Endodermal cell (in vitro differentiated cells): Measurements from ENCODE around the gene MYCBPAP. TPM values are rescaled to one million over a fixed set of nuclear protein-coding genes. Genes with fewer than 3 reads are reported as not detected.

Experiments
- DNase-seq: peaks from one replicate; pipeline ENCODE4 v3.0.0-alpha.2; 2017
- H3K27ac ChIP-seq: 2 replicates; pipeline ENCODE4 v1.5.1; 2013; ENCODE audit warnings: mild to moderate bottlenecking, low read depth, low read length, moderate library complexity
- H3K27me3 ChIP-seq: 2 replicates; pipeline ENCODE4 v1.6.1; 2013; ENCODE audit warnings: mild to moderate bottlenecking, low read length, moderate library complexity; ENCODE audit not compliant: insufficient read depth, control insufficient read depth, poor library complexity, severe bottlenecking
- H3K36me3 ChIP-seq: 2 replicates; pipeline ENCODE4 v1.7.0; 2013; ENCODE audit warnings: mild to moderate bottlenecking, low read length, moderate library complexity; ENCODE audit not compliant: control insufficient read depth, insufficient read depth
- H3K4me1 ChIP-seq: one replicate; pipeline ENCODE4 v1.7.0; 2013; ENCODE audit warnings: low read length; ENCODE audit not compliant: control insufficient read depth, insufficient read depth
- H3K4me3 ChIP-seq: 2 replicates; pipeline ENCODE4 v1.5.1; 2013; ENCODE audit warnings: mild to moderate bottlenecking, low read length, moderate library complexity
- H3K9ac ChIP-seq: 2 replicates; pipeline ENCODE4 v1.6.1; 2013; ENCODE audit warnings: mild to moderate bottlenecking, low read length, moderate library complexity; ENCODE audit not compliant: poor library complexity, severe bottlenecking; ENCODE audit errors: extremely low read depth
- H3K9me3 ChIP-seq: 2 replicates; pipeline ENCODE4 v1.6.1; 2013; ENCODE audit warnings: mild to moderate bottlenecking, low read length, moderate library complexity; ENCODE audit not compliant: control insufficient read depth
- H3K27ac Mint-ChIP-seq: 2 replicates; pipeline ENCODE4 v1.8.0; 2020; ENCODE audit warnings: mixed read lengths
- H3K27me3 Mint-ChIP-seq: 2 replicates; pipeline ENCODE4 v1.8.0; 2021; ENCODE audit warnings: mild to moderate bottlenecking, mixed read lengths; ENCODE audit not compliant: insufficient read depth
- H3K36me3 Mint-ChIP-seq: 2 replicates; pipeline ENCODE4 v1.8.0; 2020; ENCODE audit warnings: low read depth, mixed read lengths
- H3K4me1 Mint-ChIP-seq: 2 replicates; pipeline ENCODE4 v1.8.0; 2020; ENCODE audit warnings: mixed read lengths
- H3K4me3 Mint-ChIP-seq: 2 replicates; pipeline ENCODE4 v1.8.0; 2020; ENCODE audit warnings: mild to moderate bottlenecking, moderate library complexity, mixed read lengths
- H3K9me3 Mint-ChIP-seq: 2 replicates; pipeline ENCODE4 v1.8.0; 2020; ENCODE audit warnings: mild to moderate bottlenecking, mixed read lengths
- CTCF ChIP-seq: fragments of 200-600 bp; sonication (generic); conservative IDR thresholded peaks from 2 replicates; pipeline ENCODE4 v1.5.0; 2021; ENCODE audit warnings: antibody characterized with exemption, mild to moderate bottlenecking
- WGBS, 2 experiments: methylation state at CpG; one replicate each; pipeline versions ENCODE4 v1.1.5 to v1.1.7; 2013; ENCODE audit warnings: missing lambda C conversion rate in 2 of 2, mixed read lengths in 1 of 2; ENCODE audit not compliant: insufficient coverage in 1 of 2, insufficient read length in 1 of 2; 5-methylcytosine and 5-hydroxymethylcytosine counted together
- total RNA-seq, 2 donors: library from RNA; stranded (reverse); fragmentation: NEBNext Ultra II Directional in 1 of 2; extraction: Animal tissue kit (Norgen Biotek cat#: 25700) in 1 of 2; gene quantifications; 2 replicates in 1 of 2; 3 replicates in 1 of 2; pipeline ENCODE4 v1.2.1, GENCODE V29; 2021

The MYCBPAP gene
- total RNA-seq, 2 donors from 2014 or later, result 3.5 to 7.1 TPM

DNA sequence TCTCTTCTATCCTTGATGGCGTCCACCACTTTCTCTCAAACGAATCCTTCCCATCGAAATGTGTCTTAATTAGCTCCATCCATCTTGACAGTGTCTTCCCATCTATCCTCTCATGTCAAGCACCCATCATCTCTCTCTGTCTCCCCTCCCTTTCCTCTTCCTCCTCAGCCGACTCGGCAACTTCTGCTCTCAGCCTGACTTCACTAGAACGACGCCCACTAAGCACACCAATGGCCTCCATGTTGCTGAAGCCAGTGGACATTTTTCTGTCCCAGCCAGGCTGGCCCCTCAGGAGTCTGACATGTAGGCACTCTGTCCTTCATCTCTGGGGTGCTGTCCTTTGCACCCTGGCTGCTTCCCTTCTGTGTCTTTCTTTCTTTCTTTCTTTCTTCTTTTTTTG lies 36.3 kb downstream of the MYCBPAP start:
- Histone ChIP-seq H3K36me3 (no peaks in the 10 kb centered on the region), H3K27me3 (no peaks in the 10 kb centered on the region), H3K4me1 (peaks cover 13% of the 10 kb centered on the region), H3K9me3 (no peaks in the 10 kb centered on the region), H3K4me3 (no peak overlapping the region), H3K27ac (no peak overlapping the region), H3K9ac (no peak overlapping the region)
- H3K27me3 Mint-ChIP-seq, result peaks cover 23% of the 10 kb centered on the region
- no peak for DNase-seq
- peaks cover 10% of the 10 kb centered on the region for H3K4me1 Mint-ChIP-seq
- H3K9me3 Mint-ChIP-seq, result no peaks in the 10 kb centered on the region
- no peak overlapping the region for H3K27ac Mint-ChIP-seq
- no peaks in the 10 kb centered on the region for H3K36me3 Mint-ChIP-seq
- 91 to 98% methylated on average over 7 of the region's 7 CpGs for WGBS, 2 experiments
- TF ChIP-seq CTCF, result no peak
- H3K4me3 Mint-ChIP-seq, result no peak overlapping the region

GRCh38 chr17:50545311-50545710 lies 37.1 kb downstream of the MYCBPAP start:
- WGBS, 2 experiments, result 74 to 79% methylated on average over 5 to 8 of the region's 8 CpGs
- H3K4me3 Mint-ChIP-seq, result no peak overlapping the region
- DNase-seq, result no peak
- H3K4me1 Mint-ChIP-seq, result peaks cover 10% of the 10 kb centered on the region
- no peaks in the 10 kb centered on the region for H3K9me3 Mint-ChIP-seq
- TF ChIP-seq CTCF, result no peak
- no peaks in the 10 kb centered on the region for H3K36me3 Mint-ChIP-seq
- no peak overlapping the region for H3K27ac Mint-ChIP-seq
- H3K27me3 Mint-ChIP-seq, result peaks cover 23% of the 10 kb centered on the region
- H3K9ac ChIP-seq, result no peak overlapping the region
- no peak overlapping the region for H3K4me3 ChIP-seq
- H3K27ac ChIP-seq, result no peak overlapping the region
- no peaks in the 10 kb centered on the region for H3K27me3 ChIP-seq
- H3K4me1 ChIP-seq, result peaks cover 13% of the 10 kb centered on the region
- no peaks in the 10 kb centered on the region for H3K36me3 ChIP-seq
- H3K9me3 ChIP-seq, result no peaks in the 10 kb centered on the region

GRCh38 chr17:50546701-50547034 lies 38.4 kb downstream of the MYCBPAP start:
- Histone ChIP-seq H3K36me3 (no peaks in the 10 kb centered on the region), H3K4me3 (no peak overlapping the region), H3K9ac (no peak overlapping the region), H3K27me3 (no peaks in the 10 kb centered on the region), H3K4me1 (peaks cover 13% of the 10 kb centered on the region), H3K27ac (no peak overlapping the region), H3K9me3 (no peaks in the 10 kb centered on the region)
- no peak for TF ChIP-seq CTCF
- no peaks in the 10 kb centered on the region for H3K9me3 Mint-ChIP-seq
- no peaks in the 10 kb centered on the region for H3K36me3 Mint-ChIP-seq
- WGBS, 2 experiments, result 63% methylated on average over 4 of the region's 4 CpGs; no CpG with 5 or more reads in 1 of the 2 experiments
- peaks cover 18% of the 10 kb centered on the region for H3K27me3 Mint-ChIP-seq
- peaks cover 9% of the 10 kb centered on the region for H3K4me1 Mint-ChIP-seq
- H3K27ac Mint-ChIP-seq, result no peak overlapping the region
- DNase-seq, result no peak
- peak overlapping the region; percentile 59 for H3K4me3 Mint-ChIP-seq
